Measurements from ENCODE around the gene GSE1. TPM values are rescaled to one million over a fixed set of nuclear protein-coding genes. Genes with fewer than 3 reads are reported as not detected.

Gene GSE1
- total and polyA plus RNA-seq, 9 of the 15 experiments (the other 6 are each of a cell fraction or from before 2014, with no cell fraction given): 12.2 to 244 (median 57.9) TPM

DNA sequence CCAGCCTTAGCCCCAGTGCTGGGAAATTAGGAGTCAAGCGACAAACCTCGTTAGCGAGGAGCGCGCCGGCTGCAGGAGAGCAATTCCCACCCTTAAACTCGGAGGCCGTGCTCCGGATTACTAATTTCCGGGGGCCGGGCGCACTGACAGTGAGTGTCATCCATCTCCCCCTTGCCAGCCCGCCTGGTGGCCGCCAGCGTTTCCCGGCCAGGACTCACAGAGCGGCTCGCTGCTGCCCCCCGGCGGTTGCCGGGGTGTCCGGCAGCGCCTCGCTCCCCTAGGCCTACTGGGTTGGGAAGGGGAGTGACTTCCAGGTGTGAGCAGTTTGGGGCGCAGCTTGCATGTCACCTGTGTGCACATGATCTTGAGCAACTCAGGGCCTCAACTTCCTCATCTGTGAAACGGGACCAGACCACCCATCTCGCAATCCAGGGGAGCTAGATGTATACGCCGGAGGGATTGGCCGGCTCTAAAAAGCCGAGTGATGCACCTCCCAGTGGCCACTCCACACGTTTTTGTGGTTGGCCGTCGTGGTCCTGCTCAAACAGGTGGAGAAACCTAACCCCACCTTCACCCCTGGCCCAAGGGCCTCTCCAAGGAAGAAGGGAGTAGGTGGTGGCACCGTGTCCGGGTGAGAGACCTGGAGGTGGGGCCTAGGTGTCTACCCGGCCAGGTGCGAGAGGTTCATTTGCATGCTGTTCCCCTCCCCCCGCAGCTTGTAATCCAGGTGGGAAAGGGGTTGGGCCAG, 2.5 kb upstream of the GSE1 start (continued):
- TF ChIP-seq, protein P1, sequence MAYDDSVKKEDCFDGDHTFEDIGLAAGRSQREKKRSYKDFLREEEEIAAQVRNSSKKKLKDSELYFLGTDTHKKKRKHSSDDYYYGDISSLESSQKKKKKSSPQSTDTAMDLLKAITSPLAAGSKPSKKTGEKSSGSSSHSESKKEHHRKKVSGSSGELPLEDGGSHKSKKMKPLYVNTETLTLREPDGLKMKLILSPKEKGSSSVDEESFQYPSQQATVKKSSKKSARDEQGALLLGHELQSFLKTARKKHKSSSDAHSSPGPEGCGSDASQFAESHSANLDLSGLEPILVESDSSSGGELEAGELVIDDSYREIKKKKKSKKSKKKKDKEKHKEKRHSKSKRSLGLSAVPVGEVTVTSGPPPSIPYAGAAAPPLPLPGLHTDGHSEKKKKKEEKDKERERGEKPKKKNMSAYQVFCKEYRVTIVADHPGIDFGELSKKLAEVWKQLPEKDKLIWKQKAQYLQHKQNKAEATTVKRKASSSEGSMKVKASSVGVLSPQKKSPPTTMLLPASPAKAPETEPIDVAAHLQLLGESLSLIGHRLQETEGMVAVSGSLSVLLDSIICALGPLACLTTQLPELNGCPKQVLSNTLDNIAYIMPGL (CRISPR knock-in tag; IDR thresholded peaks at IDR 0.05): peak; percentile 85; the same call in 1 of the 2 replicates
- TF ChIP-seq TCFL5 (CRISPR knock-in tag; conservative IDR thresholded peaks at IDR 0.05) (no peak), SRF (CRISPR knock-in tag; IDR thresholded peaks at IDR 0.05) (0 out of 4 replicates have a peak, but pooled peaks of 1 of the 2 experiments have one; percentile 52), ZFX (CRISPR knock-in tag; IDR thresholded peaks at IDR 0.05) (peak; percentile 76), POLR2AphosphoS5 (IDR thresholded peaks at IDR 0.05; ENCODE audit: control insufficient read depth, insufficient read depth, low read depth, low read length) (peak; percentile 58; the same call in 1 of the 2 replicates), ZBTB17 (CRISPR knock-in tag; IDR thresholded peaks at IDR 0.05) (0 out of 2 replicates have a peak, but pooled peaks have one; percentile 29), JUN (IDR thresholded peaks at IDR 0.05; ENCODE audit: borderline replicate concordance, low read depth, low read length) (peak; percentile 40; the same call in 1 of the 2 replicates), JUN (CRISPR knock-in tag; IDR thresholded peaks at IDR 0.05; ENCODE audit: borderline replicate concordance) (no peak), TAF7 (tag; IDR thresholded peaks at IDR 0.05) (no peak), BHLHE40 (IDR thresholded peaks at IDR 0.05; ENCODE audit: low read length) (peak; percentile 22), ZNF551 (CRISPR knock-in tag; IDR thresholded peaks at IDR 0.05) (no peak), KAT7 (CRISPR knock-in tag; IDR thresholded peaks at IDR 0.05; ENCODE audit: borderline replicate concordance) (peak; percentile 67; the same call in 1 of the 2 replicates), ILK (tag; IDR thresholded peaks at IDR 0.05; ENCODE audit: borderline replicate concordance, low read depth) (no peak), CBFA2T3 (IDR thresholded peaks at IDR 0.05) (peak; percentile 22; the same call in 1 of the 2 replicates), NONO (IDR thresholded peaks at IDR 0.05; ENCODE audit: low read depth in 2 of 2, low read length in 1 of 2) (peak in 1 of 2 experiments; percentile 55; a peak in 1 of 4 replicates), ZKSCAN1 (IDR thresholded peaks at IDR 0.05; ENCODE audit: low read depth, low read length) (0 out of 2 replicates have a peak, but pooled peaks have one; percentile 7)
- TF ChIP-seq, protein P2, sequence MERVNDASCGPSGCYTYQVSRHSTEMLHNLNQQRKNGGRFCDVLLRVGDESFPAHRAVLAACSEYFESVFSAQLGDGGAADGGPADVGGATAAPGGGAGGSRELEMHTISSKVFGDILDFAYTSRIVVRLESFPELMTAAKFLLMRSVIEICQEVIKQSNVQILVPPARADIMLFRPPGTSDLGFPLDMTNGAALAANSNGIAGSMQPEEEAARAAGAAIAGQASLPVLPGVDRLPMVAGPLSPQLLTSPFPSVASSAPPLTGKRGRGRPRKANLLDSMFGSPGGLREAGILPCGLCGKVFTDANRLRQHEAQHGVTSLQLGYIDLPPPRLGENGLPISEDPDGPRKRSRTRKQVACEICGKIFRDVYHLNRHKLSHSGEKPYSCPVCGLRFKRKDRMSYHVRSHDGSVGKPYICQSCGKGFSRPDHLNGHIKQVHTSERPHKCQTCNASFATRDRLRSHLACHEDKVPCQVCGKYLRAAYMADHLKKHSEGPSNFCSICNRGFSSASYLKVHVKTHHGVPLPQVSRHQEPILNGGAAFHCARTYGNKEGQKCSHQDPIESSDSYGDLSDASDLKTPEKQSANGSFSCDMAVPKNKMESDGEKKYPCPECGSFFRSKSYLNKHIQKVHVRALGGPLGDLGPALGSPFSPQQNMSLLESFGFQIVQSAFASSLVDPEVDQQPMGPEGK (CRISPR knock-in tag; IDR thresholded peaks at IDR 0.05; ENCODE audit: borderline replicate concordance): no peak
- TF ChIP-seq, protein P3, sequence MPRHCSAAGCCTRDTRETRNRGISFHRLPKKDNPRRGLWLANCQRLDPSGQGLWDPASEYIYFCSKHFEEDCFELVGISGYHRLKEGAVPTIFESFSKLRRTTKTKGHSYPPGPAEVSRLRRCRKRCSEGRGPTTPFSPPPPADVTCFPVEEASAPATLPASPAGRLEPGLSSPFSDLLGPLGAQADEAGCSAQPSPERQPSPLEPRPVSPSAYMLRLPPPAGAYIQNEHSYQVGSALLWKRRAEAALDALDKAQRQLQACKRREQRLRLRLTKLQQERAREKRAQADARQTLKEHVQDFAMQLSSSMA (CRISPR knock-in tag; IDR thresholded peaks at IDR 0.05): peak; percentile 11; the same call in 1 of the 2 replicates
- TF ChIP-seq, protein P4, sequence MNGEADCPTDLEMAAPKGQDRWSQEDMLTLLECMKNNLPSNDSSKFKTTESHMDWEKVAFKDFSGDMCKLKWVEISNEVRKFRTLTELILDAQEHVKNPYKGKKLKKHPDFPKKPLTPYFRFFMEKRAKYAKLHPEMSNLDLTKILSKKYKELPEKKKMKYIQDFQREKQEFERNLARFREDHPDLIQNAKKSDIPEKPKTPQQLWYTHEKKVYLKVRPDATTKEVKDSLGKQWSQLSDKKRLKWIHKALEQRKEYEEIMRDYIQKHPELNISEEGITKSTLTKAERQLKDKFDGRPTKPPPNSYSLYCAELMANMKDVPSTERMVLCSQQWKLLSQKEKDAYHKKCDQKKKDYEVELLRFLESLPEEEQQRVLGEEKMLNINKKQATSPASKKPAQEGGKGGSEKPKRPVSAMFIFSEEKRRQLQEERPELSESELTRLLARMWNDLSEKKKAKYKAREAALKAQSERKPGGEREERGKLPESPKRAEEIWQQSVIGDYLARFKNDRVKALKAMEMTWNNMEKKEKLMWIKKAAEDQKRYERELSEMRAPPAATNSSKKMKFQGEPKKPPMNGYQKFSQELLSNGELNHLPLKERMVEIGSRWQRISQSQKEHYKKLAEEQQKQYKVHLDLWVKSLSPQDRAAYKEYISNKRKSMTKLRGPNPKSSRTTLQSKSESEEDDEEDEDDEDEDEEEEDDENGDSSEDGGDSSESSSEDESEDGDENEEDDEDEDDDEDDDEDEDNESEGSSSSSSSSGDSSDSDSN (IDR thresholded peaks at IDR 0.05; ENCODE audit: borderline replicate concordance in 1 of 2, low read depth in 2 of 2, low read length in 2 of 2): peak in 1 of 2 experiments; percentile 73; a peak in 1 of 4 replicates
